Osteoblast (primary cell): ENCODE data around the gene ACP6. TPM values are rescaled to one million over a fixed set of nuclear protein-coding genes. Genes with fewer than 3 reads are reported as not detected.

Experiments used
- DNase-seq: peaks from one replicate; pipeline ENCODE4 v3.0.0; 2011; ENCODE audit warnings: low spot score, mixed read lengths; ENCODE audit not compliant: insufficient read length; ENCODE audit errors: missing footprints
- H2AFZ ChIP-seq: 2 replicates; pipeline ENCODE4 v1.6.0; 2011; ENCODE audit warnings: mild to moderate bottlenecking, low read length
- H3K27ac ChIP-seq: 2 replicates; pipeline ENCODE4 v1.5.1; 2011; ENCODE audit warnings: mild to moderate bottlenecking, low read depth, low read length, moderate library complexity
- H3K27me3 ChIP-seq: 2 replicates; pipeline ENCODE4 v1.6.0; 2012; ENCODE audit warnings: mild to moderate bottlenecking, control low read depth, inconsistent platforms, low read length, moderate library complexity; ENCODE audit not compliant: insufficient read depth
- H3K36me3 ChIP-seq: 2 replicates; pipeline ENCODE4 v1.5.1; 2011; ENCODE audit warnings: mild to moderate bottlenecking, low read length, control low read depth, moderate library complexity; ENCODE audit not compliant: insufficient read depth
- H3K4me1 ChIP-seq: 2 replicates; pipeline ENCODE4 v1.5.1; 2011; ENCODE audit warnings: mild to moderate bottlenecking, low read length, control low read depth, moderate library complexity; ENCODE audit not compliant: insufficient read depth
- H3K4me2 ChIP-seq: 2 replicates; pipeline ENCODE4 v1.6.0; 2011; ENCODE audit warnings: mild to moderate bottlenecking, low read length; ENCODE audit not compliant: insufficient read depth
- H3K4me3 ChIP-seq: fragments of 200-600 bp; sonication (generic); 3 replicates; pipeline ENCODE4 v1.5.1; 2012; ENCODE audit warnings: mild to moderate bottlenecking, low read length, inconsistent platforms; ENCODE audit not compliant: insufficient read depth
- H3K79me2 ChIP-seq: 2 replicates; pipeline ENCODE4 v1.6.0; 2012; ENCODE audit warnings: mild to moderate bottlenecking, low read length, control low read depth, inconsistent platforms; ENCODE audit not compliant: insufficient read depth
- H3K9me3 ChIP-seq: 2 replicates; pipeline ENCODE4 v1.5.1; 2011; ENCODE audit warnings: low read depth, low read length, control low read depth
- H4K20me1 ChIP-seq: 2 replicates; pipeline ENCODE4 v1.6.0; 2012; ENCODE audit warnings: mild to moderate bottlenecking, low read length, control low read depth; ENCODE audit not compliant: insufficient read depth
- total RNA-seq: library from RNA; depleted of rRNA; stranded (reverse); fragments of >200 nt; gene quantifications from 2 replicates; pipeline ENCODE4 v1.2.3, GENCODE V29; 2012
- TF ChIP-seq, protein P1 (sequence below): IDR thresholded peaks from 2 replicates; pipeline ENCODE4 v1.5.1; 2011; ENCODE audit warnings: mild to moderate bottlenecking, low read depth, low read length, moderate library complexity; ENCODE audit errors: extremely low read depth

ACP6 gene
- total RNA-seq, 1 donor: 6.9 TPM

DNA sequence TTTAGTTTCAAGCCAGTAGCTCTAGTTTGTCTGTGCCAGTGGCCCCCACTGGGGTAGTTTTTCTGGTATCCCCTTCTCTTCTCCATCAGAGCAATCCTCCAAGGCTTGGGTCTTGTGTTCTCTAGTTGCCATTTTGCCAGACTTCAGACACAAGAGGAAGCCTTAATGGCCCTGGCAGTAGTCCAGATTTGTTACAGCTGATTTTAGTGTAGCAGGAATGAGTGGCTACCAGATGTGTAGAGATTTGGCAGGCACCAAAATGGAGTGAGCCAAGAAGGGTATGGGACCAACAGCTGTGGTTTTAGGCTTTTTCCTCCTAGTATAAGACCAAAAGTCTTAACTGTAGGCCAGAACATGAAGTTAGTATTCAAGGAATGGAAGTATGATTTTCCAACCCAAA, 56.8 kb downstream of the ACP6 start:
- no peaks in the 10 kb centered on the region for H4K20me1 ChIP-seq
- H3K27ac ChIP-seq: no peak overlapping the region
- no peaks in the 10 kb centered on the region for H3K79me2 ChIP-seq
- TF ChIP-seq, protein P1, sequence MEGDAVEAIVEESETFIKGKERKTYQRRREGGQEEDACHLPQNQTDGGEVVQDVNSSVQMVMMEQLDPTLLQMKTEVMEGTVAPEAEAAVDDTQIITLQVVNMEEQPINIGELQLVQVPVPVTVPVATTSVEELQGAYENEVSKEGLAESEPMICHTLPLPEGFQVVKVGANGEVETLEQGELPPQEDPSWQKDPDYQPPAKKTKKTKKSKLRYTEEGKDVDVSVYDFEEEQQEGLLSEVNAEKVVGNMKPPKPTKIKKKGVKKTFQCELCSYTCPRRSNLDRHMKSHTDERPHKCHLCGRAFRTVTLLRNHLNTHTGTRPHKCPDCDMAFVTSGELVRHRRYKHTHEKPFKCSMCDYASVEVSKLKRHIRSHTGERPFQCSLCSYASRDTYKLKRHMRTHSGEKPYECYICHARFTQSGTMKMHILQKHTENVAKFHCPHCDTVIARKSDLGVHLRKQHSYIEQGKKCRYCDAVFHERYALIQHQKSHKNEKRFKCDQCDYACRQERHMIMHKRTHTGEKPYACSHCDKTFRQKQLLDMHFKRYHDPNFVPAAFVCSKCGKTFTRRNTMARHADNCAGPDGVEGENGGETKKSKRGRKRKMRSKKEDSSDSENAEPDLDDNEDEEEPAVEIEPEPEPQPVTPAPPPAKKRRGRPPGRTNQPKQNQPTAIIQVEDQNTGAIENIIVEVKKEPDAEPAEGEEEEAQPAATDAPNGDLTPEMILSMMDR: no peak
- no peak overlapping the region for H2AFZ ChIP-seq
- no peak overlapping the region for H3K4me2 ChIP-seq
- no peak overlapping the region for H3K4me3 ChIP-seq
- no peaks in the 10 kb centered on the region for H3K9me3 ChIP-seq
- DNase-seq: no peak
- no peaks in the 10 kb centered on the region for H3K27me3 ChIP-seq
- H3K4me1 ChIP-seq: no peaks in the 10 kb centered on the region
- peaks cover 27% of the 10 kb centered on the region for H3K36me3 ChIP-seq

- no peak for DNase-seq
- H3K4me3 ChIP-seq: no peak overlapping the region
- peaks cover 23% of the 10 kb centered on the region for H3K36me3 ChIP-seq
- H3K9me3 ChIP-seq: no peaks in the 10 kb centered on the region
- TF ChIP-seq, protein P1: no peak
- H3K4me2 ChIP-seq: no peak overlapping the region
- H4K20me1 ChIP-seq: no peaks in the 10 kb centered on the region
- H3K4me1 ChIP-seq: no peaks in the 10 kb centered on the region
- H2AFZ ChIP-seq: no peak overlapping the region
- H3K27me3 ChIP-seq: no peaks in the 10 kb centered on the region
- no peak overlapping the region for H3K27ac ChIP-seq
- no peaks in the 10 kb centered on the region for H3K79me2 ChIP-seq
Measured at GRCh38 chr1:147612366-147612765, 58.0 kb downstream of the ACP6 start.

DNA sequence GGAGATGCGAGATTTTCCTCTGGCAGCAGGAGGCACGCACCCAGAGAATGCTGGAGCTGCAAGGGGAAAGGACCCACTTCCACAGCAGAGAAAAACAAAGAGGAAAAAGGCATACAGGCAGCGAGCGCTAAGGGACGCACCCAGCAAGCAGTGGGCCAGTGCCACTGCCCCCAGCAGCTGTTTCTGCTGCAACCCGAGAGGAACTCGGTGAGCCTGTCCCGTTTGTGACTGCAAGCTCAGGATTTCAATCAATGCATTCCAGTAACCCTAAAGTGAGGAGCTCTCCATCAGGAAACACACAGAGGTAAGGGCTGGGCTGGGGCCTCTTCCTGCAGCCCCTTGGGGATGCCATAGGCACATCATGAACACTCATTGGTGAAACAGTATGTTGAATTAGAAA, 58.7 kb downstream of the ACP6 start:
- Histone ChIP-seq H2AFZ (no peak overlapping the region), H3K36me3 (peaks cover 21% of the 10 kb centered on the region), H3K79me2 (no peaks in the 10 kb centered on the region), H3K4me1 (no peaks in the 10 kb centered on the region), H3K9me3 (no peaks in the 10 kb centered on the region), H3K27ac (no peak overlapping the region), H3K27me3 (no peaks in the 10 kb centered on the region), H4K20me1 (no peaks in the 10 kb centered on the region), H3K4me2 (no peak overlapping the region), H3K4me3 (no peak overlapping the region)
- TF ChIP-seq, protein P1: no peak
- DNase-seq: no peak

DNA sequence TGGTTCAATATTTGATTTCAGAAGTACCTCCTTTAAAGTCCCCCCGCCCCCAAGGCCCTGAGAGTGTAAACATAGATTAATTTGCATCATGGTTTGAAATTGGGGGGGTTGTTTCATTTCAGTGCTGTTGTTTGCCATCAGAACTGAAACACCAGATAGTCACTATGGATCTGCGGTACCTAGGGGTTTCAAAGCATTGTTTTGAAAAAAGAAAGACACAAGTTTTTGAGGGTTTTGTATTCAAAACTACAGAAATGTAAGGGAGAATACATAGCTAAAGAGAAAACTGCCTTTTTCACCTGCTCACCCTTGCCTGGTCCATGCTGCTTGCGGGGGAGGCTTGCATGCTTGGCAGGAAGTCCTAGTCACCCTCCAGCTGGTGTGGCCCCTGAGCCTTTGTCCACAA, 59.3 kb downstream of the ACP6 start:
- no peak overlapping the region for H3K4me2 ChIP-seq
- peaks cover 18% of the 10 kb centered on the region for H3K36me3 ChIP-seq
- H3K79me2 ChIP-seq: no peaks in the 10 kb centered on the region
- TF ChIP-seq, protein P1: no peak
- H3K9me3 ChIP-seq: no peaks in the 10 kb centered on the region
- no peak for DNase-seq
- H3K4me3 ChIP-seq: no peak overlapping the region
- H3K27ac ChIP-seq: no peak overlapping the region
- no peaks in the 10 kb centered on the region for H3K27me3 ChIP-seq
- no peak overlapping the region for H2AFZ ChIP-seq
- no peaks in the 10 kb centered on the region for H4K20me1 ChIP-seq
- H3K4me1 ChIP-seq: no peaks in the 10 kb centered on the region
